GM18526 (cell line): ENCODE results near the gene POLL.

Source experiments
- POLR2A ChIP-seq: IDR thresholded peaks from 3 replicates; pipeline ENCODE4 v1.6.1; 2011; ENCODE audit not compliant: insufficient read length; ENCODE audit errors: extremely low read depth

Gene POLL

DNA sequence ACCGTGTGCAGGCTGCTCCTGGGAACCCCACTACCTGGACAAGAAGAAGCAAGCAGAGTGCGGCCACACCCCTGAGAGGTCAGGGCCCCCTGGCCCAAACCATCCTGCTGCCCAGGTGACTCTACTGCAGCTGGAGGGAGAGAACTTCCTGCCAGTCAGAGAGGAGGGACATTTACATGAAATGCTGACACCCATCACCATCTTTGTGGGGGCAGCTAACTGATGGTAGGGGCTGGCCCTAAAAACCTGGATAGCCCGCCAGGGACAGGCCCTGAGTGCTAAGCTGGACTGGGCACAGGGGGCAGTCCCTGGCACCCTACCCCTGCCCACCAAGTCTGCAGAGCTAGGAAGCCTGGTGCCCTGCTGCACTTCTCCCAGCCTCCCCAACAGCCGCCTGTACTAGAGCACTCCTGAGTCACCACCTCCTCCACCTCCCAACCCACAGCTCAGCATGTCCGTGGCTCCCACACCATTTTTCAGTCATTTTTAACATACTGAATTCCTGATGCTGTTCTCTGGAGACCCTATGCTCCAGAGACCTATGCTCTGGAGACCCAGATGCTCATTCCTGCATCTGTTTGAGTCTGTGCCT, 27.6 kb upstream of the POLL start:
- no peak for TF ChIP-seq POLR2A

DNA sequence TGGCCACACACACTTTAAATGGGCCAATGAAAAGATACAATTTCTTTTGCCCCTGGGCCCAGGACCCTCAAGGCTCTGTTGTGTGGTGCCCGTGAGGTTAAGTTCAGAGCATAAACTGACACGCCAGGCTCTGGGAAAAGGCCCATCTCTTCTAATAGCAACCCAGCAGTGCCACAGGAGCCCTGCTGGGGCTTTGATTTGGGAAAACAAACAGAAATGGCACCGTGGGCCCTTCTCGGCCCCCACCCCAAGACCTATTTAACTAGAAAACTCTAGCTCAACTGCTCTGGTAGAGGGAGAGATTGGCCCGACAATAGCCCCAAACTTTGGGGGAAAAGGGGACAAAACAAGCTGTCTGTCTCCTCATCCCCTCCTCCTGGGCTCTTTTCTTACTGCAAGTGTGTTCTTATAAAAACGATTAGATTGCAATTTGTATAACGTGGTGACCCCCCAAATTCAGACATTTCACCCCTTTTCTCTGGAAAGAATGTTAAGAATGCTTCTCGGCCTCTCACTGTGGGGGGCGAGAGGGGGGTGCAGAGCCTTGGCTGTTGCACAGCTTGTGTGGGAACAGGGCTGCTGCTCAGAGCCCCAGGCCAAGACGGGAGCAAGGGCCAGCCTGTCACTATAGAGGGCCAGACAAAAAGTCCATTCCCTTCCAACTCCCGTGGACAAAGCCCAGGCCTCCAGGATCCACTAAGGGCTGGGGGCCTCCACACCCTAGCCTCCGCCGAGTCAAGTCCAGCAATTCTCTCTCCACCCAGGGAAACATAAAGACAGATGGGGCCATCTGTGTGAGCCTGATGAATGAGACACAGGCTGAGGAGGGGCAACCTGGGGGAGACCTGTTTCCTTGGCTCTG, 26.8 kb upstream of the POLL start:
- TF ChIP-seq POLR2A: no peak

DNA sequence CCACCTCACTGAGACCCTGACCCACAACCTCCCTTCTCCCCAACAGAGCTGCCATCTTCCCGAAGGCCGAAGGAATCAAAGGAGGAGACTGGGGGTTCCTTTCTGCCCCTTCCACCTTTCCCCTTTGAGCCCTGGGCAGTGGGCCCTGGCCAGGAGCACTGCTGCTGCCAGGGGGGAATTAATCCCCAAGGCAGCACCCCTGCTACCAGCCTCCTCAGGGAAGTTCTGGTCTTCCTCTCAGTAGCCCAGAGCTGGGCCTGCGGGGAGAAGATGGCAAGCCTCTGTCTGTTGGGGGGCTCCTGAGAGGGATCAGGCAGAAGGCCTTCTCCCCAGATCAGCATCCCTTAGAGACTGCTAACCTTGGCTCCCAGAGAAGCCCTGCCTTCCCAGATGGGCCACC, 25.6 kb upstream of the POLL start:
- no peak for TF ChIP-seq POLR2A

DNA sequence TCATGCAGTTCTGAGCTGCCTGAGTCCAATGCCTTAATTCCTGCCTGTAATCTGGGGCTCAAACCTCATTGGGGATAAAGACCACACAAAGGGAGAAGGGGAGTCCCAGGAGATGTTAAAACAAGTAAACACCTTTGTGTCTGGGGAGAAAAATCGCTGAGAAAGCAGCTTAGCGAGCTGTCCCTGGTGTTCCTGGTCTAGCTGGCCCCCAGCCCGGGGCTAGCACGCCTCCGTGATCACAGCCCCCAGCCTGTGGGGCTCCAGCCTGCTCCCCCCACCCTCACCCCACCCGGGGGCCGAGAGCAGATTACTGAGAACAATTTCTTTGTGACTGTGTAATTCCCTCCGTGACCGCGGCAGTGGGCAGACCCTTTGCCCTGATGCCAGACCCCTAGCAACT, 24.8 kb upstream of the POLL start:
- TF ChIP-seq POLR2A: no peak

DNA sequence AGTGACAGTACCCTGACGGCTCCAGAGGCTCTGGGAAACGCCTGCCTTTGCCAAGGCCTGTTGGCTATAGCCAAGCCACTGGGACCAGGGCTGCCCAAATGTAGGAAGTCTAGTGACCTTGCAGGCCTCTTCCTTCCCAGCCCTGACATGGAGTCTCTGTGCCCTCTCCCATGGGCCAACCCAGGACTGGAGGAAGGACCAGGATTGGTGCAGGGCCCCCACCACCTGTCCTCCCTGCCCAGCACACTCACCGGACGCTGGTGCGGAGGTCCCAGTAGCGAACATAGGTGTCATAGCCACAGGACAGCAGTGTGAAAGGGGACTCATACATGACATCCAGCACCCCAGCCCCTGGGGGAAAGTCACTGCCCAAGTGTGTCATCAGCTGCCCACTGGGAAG, 24.0 kb upstream of the POLL start:
- no peak for TF ChIP-seq POLR2A

DNA sequence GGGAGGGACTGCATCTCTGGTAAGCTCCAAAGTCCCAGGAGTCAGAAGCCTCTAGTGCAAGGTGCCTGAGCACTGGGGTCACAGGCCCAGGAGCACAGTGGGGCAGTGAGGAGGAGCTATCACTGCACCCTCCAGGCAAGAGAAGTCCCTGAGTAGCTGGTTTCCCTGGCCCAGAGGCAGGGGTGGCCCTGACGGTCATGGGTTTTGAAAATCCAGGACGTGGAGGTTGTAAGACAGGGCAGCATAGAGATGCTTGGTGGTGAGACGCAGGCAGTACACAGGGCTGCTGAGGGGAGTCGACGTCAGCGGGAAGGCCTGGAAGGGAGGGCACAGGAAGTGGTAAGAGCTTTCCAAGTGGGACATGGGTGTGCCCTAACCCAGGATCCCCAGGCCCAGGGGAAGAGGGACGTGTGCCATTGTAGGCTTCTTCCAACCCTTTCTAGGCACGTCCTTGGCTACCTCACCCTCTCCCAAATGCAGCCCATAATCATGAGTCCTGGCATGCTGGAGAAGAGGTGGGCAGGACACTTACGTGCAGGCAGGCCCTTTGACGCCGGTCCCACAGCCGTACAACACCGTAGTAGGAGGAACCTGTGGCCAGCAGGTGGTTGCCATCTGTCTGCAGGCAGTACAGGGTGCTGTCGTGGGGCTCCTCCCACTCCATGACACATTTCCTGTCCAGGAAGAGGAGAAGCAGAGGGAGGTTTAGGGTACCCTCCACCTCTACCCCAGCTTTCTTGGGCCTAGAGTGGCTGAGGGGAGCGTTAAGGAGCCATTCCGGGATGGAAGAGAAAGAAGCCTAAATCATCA, 23.2 kb upstream of the POLL start:
- TF ChIP-seq POLR2A: no peak

DNA sequence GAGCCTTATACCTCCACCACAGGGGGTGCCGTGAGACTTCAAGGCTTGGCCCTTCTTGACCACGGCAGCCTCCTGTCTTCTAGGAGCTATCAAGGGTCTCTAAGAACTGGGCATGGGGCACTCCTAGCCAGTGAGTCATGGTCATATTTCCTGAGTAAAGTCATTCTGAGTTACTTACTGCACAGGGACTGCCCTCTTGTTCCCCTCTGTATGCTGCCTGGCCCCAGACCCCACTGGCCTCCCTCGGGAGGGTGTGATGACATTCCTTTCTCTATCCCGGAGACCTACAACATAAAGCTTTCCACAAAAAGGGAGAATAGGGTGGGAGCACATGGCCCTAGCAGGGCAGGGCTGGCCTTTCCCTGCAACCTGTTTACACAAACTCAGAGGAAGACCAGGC, 21.4 kb upstream of the POLL start:
- no peak for TF ChIP-seq POLR2A

DNA sequence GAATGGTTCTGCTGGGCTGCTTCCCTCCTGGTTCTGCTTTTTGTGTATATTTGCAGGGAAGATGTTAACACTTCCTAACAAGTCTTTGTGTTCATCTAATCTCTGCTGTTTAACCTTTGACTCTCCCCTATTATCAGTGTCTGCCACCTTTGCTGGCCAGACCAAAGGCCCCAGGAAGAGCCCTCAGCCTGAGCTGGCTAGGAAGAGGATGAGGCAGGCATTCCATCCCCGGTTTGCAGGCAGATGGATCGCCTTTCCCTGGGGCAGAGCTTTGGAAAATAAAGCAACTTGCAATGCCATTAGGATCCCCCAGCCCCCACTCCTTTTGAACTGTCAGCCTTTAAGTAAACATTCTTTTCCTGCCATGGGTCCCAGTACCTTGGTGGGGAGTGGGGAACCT, 19.1 kb upstream of the POLL start:
- no peak for TF ChIP-seq POLR2A

DNA sequence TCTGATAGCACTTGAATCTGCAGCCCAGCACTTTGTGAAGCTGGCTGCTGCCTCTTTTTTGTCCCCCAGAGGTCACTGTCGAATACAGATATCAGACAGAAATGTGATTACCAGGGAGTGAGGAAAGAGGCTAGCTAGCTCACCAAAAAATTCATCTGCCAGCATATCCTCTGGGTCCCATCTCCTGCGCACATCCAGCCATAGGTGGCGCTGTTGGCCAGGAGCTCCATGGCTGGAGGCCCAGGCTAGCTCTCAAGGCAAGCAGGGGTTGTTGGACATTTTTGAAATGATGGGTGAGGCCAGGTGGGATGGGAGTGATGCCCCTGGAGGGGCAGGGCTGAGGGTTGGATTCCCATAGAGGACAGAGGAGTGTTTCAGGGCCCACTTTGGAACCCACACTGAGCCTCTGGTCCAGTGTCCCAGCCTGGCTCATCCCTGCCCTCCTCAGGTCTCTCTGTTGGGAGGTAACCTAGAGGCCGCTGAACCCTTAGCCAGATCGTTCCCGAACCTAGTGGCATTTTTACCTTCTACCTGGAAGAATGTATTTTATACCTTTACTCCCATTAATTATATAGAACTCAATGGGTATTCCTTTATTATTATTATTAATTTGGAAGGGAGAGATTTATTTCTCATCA, 14.8 kb upstream of the POLL start:
- no peak for TF ChIP-seq POLR2A

DNA sequence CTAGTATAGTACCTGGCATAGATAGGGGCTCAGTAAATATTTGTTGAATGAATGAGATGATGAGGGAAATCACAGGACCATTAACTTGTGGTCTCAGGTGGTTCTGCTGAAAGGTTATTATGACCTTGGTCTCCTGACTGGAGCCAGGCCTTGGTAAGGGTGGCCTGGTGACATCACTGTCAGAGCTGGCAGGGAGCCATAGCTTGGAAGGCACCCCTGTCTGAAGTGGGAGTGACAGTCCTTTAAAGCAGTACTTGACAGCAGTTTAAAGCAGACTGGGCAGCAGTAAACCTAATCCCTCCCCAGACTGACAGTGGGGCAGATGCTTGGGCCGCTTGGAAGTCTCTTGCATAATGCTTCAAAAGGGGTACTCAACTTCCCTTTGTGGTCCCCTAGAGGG, 13.5 kb upstream of the POLL start:
- no peak for TF ChIP-seq POLR2A

DNA sequence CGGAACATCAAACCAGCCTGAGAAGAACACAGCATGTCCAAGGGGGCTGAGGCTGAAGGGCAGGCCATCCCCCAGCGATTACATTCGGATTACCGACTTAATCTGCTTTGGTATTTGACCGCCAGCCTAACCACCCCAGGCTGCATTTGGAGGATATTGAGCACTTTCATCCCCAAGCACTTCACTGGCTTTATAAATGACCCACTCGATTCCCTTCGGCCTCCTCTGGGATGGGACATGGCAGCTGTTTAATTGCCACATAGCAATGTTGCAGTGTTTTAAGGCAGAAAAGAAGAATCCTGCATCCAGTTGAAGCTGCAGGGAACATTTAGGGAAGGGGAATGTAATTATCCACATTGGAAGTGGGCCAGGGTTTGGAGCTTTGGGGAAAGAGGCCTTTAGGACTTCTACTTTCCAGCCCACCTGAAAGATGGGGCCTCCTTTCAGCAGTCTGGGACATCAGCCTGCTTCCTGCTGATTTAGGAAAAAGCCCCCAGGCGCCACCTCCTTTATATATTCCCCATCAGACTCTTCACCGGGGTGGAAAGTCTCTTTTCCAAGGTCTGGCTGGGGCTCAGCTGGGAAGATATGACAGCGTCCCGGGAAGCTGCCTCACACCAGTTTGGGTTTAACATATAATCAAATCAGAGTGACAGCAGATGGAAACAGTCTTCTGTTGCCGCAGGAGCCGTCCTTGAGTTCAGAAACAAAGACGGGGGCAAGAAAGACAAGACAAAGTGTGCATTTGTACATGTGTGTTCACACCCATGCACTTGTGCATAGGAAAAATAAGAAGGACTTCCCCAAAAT, 9.2 kb upstream of the POLL start:
- TF ChIP-seq POLR2A: no peak

DNA sequence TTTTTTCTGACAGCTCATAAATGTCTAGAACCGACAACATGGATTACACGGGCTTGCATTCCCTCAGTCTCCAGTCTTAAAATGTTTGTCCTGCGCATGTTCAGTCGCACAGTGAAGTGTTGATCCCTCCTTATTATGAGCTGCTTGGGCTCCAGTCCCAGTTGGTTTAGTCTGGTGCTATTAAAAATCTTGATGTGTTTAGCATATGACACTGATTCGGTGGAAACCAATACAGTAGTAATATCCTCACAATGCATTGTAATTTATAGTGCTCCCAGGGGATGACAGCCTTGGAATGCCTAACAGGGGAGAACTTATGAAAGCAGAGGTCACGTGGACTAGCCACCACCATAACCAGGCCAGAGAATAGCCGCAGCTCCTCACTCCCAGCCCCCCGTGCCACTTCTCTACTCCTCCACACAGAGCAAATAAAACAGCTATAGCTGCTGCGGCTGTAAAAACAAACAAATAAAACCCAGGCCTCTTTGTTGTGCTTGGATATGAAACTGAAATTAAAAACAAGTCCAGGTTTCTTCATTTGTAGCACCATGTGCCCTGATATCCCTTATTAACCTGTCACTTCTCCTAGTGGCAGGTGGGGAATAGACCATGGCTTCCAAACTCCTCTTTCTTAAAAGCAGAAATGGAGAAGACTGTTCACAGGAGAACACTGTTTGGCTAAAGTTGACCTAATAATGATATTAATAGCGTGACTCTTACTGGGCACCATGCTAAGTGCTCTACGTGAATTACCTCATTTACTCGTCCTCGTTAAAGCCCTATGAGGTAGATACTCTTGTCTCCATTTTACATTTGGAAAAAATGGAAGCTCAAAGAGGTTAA, 7.8 kb upstream of the POLL start:
- TF ChIP-seq POLR2A: no peak

DNA sequence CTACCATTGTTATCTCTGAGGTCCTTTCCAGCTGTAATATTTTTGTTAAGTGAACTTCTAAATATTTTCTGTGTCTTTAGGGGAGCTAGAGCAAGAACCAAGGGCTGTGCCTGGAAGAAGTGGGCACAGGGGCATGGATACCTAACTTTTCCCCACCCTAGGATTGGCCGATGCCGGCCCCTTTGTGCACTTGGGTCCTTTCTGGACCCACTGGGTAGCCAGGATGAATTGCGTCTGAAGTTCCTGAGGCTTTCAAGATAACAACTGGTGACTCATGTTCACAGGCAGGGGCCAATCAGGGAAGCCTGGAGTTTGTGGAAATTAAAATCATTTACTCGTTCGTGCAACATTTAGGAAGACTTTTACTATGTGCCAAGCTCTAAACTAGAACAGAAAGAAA, 822 bp upstream of the POLL start:
- TF ChIP-seq POLR2A: no peak

DNA sequence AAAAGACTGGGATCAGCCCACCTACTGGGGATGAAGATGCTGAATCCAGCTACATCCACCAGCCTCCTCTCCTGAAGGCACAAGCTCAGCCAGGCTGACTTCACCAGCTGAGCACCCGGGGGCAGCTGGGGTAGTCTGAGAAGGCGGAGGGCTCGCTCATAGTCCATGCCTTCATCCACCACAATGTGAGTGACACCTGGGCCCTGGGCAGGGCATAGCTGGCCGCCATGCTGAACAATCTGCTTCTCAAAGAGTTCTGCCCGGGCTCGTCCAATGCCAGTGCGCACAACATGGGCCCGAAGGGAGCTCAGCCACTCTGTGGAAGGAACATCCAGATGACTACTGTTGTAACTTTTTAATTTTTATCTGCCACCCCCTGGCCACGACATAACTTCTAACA, 2.2 kb downstream of the POLL start:
- no peak for TF ChIP-seq POLR2A
